NOMO-1 treated with dmso at 0.1 percent for 144 hours (cell line): Measurements from ENCODE around the gene FUZ.

Experiments used
- DNase-seq: peaks from one replicate; lab custom pipeline; 2025; ENCODE audit not compliant: unreplicated experiment; lab: John Stamatoyannopoulos, UW

FUZ gene

GRCh38 chr19:49851456-49852259, 38.6 kb upstream of the FUZ start:
- DNase-seq = no peak

GRCh38 chr19:49850487-49851342, 37.6 kb upstream of the FUZ start, which contains the start of gene PTOV1:
Gene PTOV1 (plus strand): TSS chr19:49851159.
- DNase-seq = peak; percentile 83

GRCh38 chr19:49850221-49850486, 37.1 kb upstream of the FUZ start:
- no peak for DNase-seq

DNA sequence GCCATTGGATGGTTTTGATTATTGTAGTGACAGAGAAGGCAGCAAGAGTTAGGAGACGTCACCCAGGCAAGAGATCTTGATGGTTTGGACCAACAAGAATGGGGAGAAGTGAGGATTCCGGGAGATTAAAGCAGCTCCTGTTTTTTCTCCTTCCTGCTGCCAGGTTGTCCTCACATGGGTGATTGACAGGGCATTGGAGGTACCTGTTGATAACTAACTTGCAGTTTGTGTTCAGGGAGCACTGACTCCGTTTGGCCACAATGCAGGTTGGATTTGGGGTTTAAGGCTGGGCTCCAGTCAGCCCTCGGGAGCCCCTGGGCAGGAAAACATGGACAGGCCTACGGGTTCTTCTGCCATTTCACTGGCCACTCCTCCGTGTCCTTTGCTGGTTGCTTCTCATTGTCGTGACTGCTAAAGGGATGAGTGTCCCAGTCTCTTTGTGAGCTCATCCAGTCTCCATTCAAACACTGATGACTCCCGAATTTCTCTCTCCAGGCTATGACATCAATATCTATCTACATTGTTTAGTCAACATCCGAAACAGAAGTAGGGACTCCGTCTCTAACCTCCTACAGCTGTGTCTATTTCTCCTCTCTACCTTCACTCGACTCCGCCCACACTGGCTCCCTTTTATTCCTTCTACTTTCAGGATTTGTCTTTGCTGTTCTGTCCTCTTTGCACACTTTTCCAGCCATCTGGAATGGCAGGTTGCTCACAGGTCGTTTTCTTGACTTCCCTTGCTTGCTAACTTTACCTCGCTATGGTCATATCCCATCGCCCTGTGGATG, 36.5 kb upstream of the FUZ start:
- no peak for DNase-seq

GRCh38 chr19:49848938-49849337, 35.8 kb upstream of the FUZ start:
- DNase-seq = no peak

- DNase-seq = peak; percentile 50
Observed at GRCh38 chr19:49847731-49848696, 34.9 kb upstream of the FUZ start.

DNA sequence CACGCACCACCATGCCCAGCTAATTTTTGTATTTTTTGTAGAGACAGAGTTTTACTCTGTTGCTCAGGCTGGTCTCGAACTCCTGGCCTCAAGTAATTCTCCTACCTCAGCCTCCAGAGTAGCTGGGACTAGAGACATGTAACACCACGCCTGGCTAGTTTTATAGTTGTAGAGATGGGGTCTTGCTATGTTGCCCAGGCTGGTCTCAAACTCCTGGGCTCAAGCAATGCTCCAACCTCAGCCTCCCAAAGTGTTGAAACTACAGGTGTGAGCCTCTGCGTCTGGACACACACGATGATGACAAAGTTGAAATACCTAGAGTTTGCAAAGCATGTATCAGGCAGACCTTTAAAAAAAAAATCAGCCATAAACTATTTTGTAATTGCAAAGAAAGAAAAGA, 33.3 kb upstream of the FUZ start:
- DNase-seq = no peak

DNA sequence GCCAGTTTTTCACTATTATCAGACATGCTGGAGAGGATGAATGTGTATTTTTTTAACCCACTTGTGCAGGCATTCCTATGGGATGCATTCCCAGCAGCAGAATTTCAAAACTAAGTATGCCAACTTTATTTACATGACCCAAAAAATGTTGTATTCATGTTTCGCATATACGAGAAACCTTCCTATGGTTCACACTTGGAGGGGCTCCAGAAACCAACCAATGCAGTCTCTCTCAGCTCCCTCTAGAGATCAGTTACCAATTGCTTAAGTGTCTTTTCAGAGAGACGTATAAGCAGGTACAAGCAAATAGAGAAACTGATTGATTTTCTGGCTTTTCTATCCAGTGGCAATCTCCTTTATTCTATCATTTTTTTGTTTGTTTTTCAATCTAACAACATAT, 32.3 kb upstream of the FUZ start:
- DNase-seq = no peak

DNA sequence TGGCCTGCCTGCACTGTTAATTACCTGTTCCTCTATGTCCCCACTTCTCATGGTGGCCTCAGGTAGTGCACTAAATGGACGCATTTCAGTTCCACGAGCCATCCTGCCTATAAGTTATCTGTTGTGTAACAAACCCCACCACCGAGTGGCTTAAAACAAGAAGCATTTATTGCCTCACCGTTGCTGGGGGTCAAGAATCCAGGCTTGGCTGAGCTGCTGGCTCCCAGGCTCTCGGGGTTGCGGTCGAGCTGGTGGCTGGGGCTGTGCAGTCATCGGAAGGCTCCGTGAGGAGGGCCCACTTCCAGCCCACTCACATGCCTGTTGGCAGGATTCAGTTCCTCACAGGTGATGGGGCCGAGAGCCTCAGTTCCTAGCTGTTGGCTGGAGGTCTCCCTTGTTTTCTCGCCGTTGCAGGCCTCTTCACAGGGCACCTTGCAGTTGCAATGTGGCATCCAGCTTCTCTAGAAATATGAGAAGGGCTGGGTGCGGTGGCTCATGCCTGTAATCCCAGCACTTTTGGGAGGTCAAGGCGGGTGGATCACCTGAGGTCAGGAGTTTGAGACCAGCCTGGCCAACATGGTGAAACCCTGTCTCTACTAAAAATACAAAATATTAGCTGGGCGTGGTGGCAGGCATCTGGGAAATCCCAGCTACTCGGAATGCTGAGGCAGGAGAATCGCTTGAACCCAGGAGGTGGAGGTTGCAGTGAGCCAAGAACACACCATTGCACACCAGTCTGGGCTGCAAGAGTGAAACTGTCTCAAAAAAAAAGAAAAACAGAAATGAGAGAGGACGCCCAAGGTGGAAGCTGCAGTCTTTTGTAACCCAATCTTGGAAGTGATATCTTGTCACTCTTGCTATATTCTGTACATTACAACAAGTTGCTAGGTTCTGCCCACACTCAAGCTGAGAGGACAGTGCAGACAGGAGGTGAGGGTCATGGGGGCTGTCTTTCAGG, 31.3 kb upstream of the FUZ start:
- peak; percentile 79 for DNase-seq

GRCh38 chr19:49843265-49843664, 30.2 kb upstream of the FUZ start:
- peak; percentile 35 for DNase-seq

- no peak for DNase-seq
Observed at GRCh38 chr19:49840736-49841249, 27.7 kb upstream of the FUZ start.

DNA sequence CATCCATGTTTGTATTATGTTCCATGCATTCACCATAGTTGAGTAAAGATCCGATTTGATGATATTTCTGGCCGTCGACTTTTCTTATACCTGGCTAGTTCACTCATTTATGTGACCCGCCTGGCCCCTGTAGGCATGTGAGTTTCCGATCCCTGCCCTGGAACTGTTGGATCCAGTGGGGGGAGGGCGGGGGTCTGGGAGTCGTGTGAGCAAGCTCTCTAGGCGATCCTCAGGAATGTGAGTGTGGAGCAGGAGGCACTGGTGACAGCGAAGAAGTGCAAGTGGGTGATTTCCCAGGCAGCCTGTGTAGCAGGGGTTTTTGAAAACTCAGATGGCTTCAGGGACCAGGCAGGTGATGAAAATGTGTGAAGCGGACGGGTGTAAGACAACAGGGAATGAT, 27.2 kb upstream of the FUZ start:
- DNase-seq = no peak

- DNase-seq = no peak
Observed at GRCh38 chr19:49839713-49840112, 26.6 kb upstream of the FUZ start.

DNA sequence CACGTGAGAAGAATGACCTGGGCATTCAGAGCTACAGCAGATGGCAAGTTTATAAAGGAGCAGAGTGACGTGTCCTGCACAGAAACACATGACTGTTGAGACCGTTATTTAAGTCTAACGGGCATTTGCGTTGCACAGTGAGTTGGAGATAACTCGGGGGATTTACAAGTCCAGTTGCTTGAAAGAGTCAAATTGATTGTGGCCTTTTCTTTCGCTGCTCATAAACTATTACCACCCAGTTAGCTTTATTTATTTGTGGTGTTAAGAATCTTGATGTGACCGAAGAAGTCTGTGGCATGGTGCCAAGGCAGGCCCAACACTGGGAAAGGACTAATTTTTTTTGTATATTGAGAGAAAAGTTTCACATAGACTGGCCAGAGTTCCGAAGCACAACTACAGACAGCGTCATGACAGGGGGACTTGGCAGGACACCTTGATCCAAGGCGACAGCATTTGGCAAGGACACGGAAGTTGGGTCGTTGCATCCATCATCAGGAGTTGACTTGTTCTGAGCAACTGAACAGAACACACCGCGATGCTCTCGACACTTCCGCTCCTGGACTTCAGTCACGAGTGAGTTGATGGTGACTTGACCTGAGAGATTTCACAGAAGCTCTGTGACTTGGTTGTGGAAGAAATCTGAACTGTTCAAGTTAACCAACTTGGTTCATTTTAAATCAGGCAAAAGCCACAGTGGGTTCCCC, 25.9 kb upstream of the FUZ start:
- DNase-seq = no peak

DNA sequence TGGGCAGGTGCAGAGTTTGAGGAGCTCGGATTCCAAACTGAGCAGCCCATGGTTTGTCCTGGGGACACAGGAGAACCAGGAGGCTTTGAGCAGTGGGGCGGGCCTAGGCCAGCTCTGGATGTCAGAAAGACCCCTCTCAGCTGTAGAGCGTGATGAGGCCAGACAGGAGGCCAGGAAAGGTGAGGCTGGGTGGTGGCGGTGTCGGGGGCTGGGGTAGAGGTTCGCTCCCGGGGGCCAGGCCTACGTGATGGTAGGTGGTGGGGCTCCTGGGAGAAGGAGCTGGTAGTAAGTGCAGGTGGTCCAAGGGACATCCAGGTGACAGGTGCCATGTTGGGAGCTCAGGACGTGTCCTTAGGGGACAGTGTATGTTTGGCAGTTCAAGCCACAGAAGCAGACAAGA, 24.3 kb upstream of the FUZ start:
- no peak for DNase-seq

DNA sequence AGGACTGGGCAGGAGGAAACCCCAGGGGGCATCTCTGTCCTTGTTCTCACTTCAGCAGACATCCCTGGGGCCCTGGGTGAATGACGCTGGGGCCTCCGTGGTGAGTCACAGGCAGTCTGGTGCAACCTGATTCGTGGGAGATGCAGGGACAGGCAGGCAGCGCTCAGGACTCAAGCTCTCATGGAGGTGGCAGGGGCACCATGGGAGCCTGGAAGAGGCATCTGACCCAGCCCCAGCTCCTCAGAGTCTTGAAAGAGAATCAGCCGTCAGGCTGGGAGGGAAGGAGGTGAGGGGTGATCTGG, 23.9 kb upstream of the FUZ start:
- DNase-seq = no peak

- DNase-seq = no peak
Observed at GRCh38 chr19:49836176-49837008, 23.3 kb upstream of the FUZ start.

GRCh38 chr19:49835562-49835961, 22.5 kb upstream of the FUZ start:
- no peak for DNase-seq
